K562 (cell line): ENCODE data around the gene HIVEP2. TPM values are rescaled to one million over a fixed set of nuclear protein-coding genes. Genes with fewer than 3 reads are reported as not detected.

Experiments
- CREB3 ChIP-seq: fragments of 450-650 bp; conservative IDR thresholded peaks from 2 replicates; pipeline ENCODE4 v1.6.1; 2016; ENCODE audit warnings: missing genetic modification characterization, low read depth, mild to moderate bottlenecking, missing compliant biosample characterization, moderate library complexity
- DPF2 ChIP-seq: fragments of 450-650 bp; IDR thresholded peaks from 2 replicates; pipeline ENCODE4 v1.6.1; 2016
- E2F3 ChIP-seq: fragments of 250-450 bp; sonication (Bioruptor Pico); IDR thresholded peaks from 2 replicates; pipeline ENCODE4 v1.4.0; 2020; ENCODE audit warnings: mild to moderate bottlenecking
- E2F8 ChIP-seq: fragments of 450-650 bp; IDR thresholded peaks from 2 replicates; pipeline ENCODE4 v1.7.1; 2018; ENCODE audit warnings: mild to moderate bottlenecking, low read depth; ENCODE audit not compliant: partially characterized antibody
- ELF2 ChIP-seq: fragments of 250-450 bp; sonication (Bioruptor Pico); IDR thresholded peaks from 2 replicates; pipeline ENCODE4 v1.5.0; 2021; ENCODE audit warnings: mild to moderate bottlenecking
- HMG20B ChIP-seq: fragments of 250-450 bp; sonication (Bioruptor Pico); IDR thresholded peaks from 2 replicates; pipeline ENCODE4 v1.5.0; 2021; ENCODE audit warnings: mild to moderate bottlenecking
- HSF4 ChIP-seq: fragments of 250-450 bp; sonication (Bioruptor Pico); IDR thresholded peaks from 2 replicates; pipeline ENCODE4 v2.1.2; 2022; ENCODE audit warnings: mild to moderate bottlenecking, moderate library complexity, borderline replicate concordance
- ILK ChIP-seq: fragments of 450-650 bp; IDR thresholded peaks from 2 replicates; pipeline ENCODE4 v1.6.1; 2016; ENCODE audit warnings: missing genetic modification characterization, low read depth, mild to moderate bottlenecking, missing compliant biosample characterization, moderate library complexity, borderline replicate concordance
- KDM1A ChIP-seq, 2 experiments: fragments of 450-650 bp; IDR thresholded peaks; 2 replicates each; pipeline ENCODE4 v1.6.1; 2016; ENCODE audit warnings: mild to moderate bottlenecking in 2 of 2
- KHSRP ChIP-seq: fragments of 450-650 bp; IDR thresholded peaks from 2 replicates; pipeline ENCODE4 v1.6.1; 2017
- KLF1 ChIP-seq: fragments of 450-650 bp; IDR thresholded peaks from 2 replicates; pipeline ENCODE4 v1.6.1; 2016; ENCODE audit warnings: missing genetic modification characterization, missing compliant biosample characterization
- LCOR ChIP-seq: sonication (generic); formaldehyde crosslinking; IDR thresholded peaks from 2 replicates; pipeline ENCODE4 v1.8.0; 2022; ENCODE audit warnings: mild to moderate bottlenecking, missing genetic modification reagents
- NCOR1 ChIP-seq: fragments of 450-650 bp; IDR thresholded peaks from 2 replicates; pipeline ENCODE4 v1.6.1; 2016; ENCODE audit warnings: mild to moderate bottlenecking, moderate library complexity
- PURB ChIP-seq: sonication (generic); formaldehyde crosslinking; IDR thresholded peaks from 2 replicates; pipeline ENCODE4 v1.9.0; 2021; ENCODE audit warnings: low read depth, mild to moderate bottlenecking, missing genetic modification reagents
- RBM15 ChIP-seq: fragments of 200-400 bp; formaldehyde crosslinking; IDR thresholded peaks from 2 replicates; pipeline ENCODE4 v1.6.1; 2018; ENCODE audit warnings: mild to moderate bottlenecking, low read length, moderate library complexity; ENCODE audit not compliant: insufficient read depth
- SMAD4 ChIP-seq: fragments of 250-450 bp; sonication (Bioruptor Pico); conservative IDR thresholded peaks from 2 replicates; pipeline ENCODE4 v1.8.0; 2021; ENCODE audit warnings: inconsistent platforms, mild to moderate bottlenecking, moderate library complexity
- SMARCB1 ChIP-seq: IDR thresholded peaks from 2 replicates; pipeline ENCODE4 v1.6.1; 2011; ENCODE audit warnings: improper control_type of control experiment, low read depth; ENCODE audit not compliant: insufficient read length
- SMARCC2 ChIP-seq: fragments of 450-650 bp; IDR thresholded peaks from 2 replicates; pipeline ENCODE4 v1.6.1; 2017; ENCODE audit warnings: antibody characterized with exemption, moderate library complexity, mild to moderate bottlenecking, low read depth
- SOX6 ChIP-seq: fragments of 450-650 bp; IDR thresholded peaks from 2 replicates; pipeline ENCODE4 v1.6.1; 2014; ENCODE audit warnings: mild to moderate bottlenecking
- ZFP36 ChIP-seq: fragments of 150-350 bp; IDR thresholded peaks from 2 replicates; pipeline ENCODE4 v1.6.1; 2018; ENCODE audit warnings: low read length, low read depth; ENCODE audit not compliant: partially characterized antibody
- ZNF212 ChIP-seq: fragments of 450-650 bp; formaldehyde crosslinking; IDR thresholded peaks from 2 replicates; pipeline ENCODE4 v1.4.0; 2020; ENCODE audit warnings: mild to moderate bottlenecking
- ZNF324 ChIP-seq: fragments of 250-450 bp; sonication (Bioruptor Pico); IDR thresholded peaks from 2 replicates; pipeline ENCODE4 v1.4.0; 2020; ENCODE audit warnings: mild to moderate bottlenecking
- ZNF347 ChIP-seq: fragments of 450-650 bp; formaldehyde crosslinking; IDR thresholded peaks from 2 replicates; pipeline ENCODE4 v1.4.0; 2020; ENCODE audit warnings: low read depth, mild to moderate bottlenecking, moderate library complexity
- ZSCAN29 ChIP-seq: fragments of 450-650 bp; IDR thresholded peaks from 2 replicates; pipeline ENCODE4 v1.6.1; 2017
- polyA plus RNA-seq, 8 experiments: library from polyadenylated mRNA; depleted of rRNA in 4 of 8; stranded (reverse) in 5 of 8; unstranded in 3 of 8; fragments of >200 nt; fragmentation: Nextera tagmentation in 2 of 8; fragmentation: Illumina TruSeq in 1 of 8; extraction: Ambion mirVana in 2 of 8; extraction: Trizol in 1 of 8; gene quantifications; 2 replicates each; pipeline versions ENCODE4 v1.2.1 to v1.2.3, GENCODE V29; 2011 to 2014; ENCODE audit warnings: inconsistent platforms in 1 of 8, missing spikeins in 1 of 8
- total RNA-seq, 7 experiments: library from RNA; depleted of rRNA in 6 of 7; stranded (reverse); fragments of >200 nt in 6 of 7; fragmentation: Illumina TruSeq in 2 of 7; extraction: Trizol in 2 of 7; gene quantifications; 2 replicates each; pipeline versions ENCODE4 v1.2.1 to v1.2.3, GENCODE V29; 2011 to 2021; ENCODE audit warnings: low replicate concordance in 1 of 7
- TF ChIP-seq, protein P1 (sequence below): sonication (generic); IDR thresholded peaks from 2 replicates; pipeline ENCODE4 v1.6.1; 2016
- TF ChIP-seq, protein P2 (sequence below): fragments of 250-450 bp; sonication (Bioruptor Pico); IDR thresholded peaks from 2 replicates; pipeline ENCODE4 v1.5.0; 2022; ENCODE audit warnings: mild to moderate bottlenecking

HIVEP2 gene
- total and polyA plus RNA-seq, 9 of the 15 experiments (the other 6 are each of a cell fraction or from before 2014, with no cell fraction given) = under 0.01 to 1.2 (median 0.31) TPM

- TF ChIP-seq ELF2 (CRISPR knock-in tag) = no peak
- TF ChIP-seq E2F8 = no peak
- TF ChIP-seq SOX6 = no peak
- no peak for TF ChIP-seq HMG20B (CRISPR knock-in tag)
- TF ChIP-seq ZNF212 (CRISPR knock-in tag) = no peak
- TF ChIP-seq, protein P1, sequence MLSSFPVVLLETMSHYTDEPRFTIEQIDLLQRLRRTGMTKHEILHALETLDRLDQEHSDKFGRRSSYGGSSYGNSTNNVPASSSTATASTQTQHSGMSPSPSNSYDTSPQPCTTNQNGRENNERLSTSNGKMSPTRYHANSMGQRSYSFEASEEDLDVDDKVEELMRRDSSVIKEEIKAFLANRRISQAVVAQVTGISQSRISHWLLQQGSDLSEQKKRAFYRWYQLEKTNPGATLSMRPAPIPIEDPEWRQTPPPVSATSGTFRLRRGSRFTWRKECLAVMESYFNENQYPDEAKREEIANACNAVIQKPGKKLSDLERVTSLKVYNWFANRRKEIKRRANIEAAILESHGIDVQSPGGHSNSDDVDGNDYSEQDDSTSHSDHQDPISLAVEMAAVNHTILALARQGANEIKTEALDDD = 0 out of 2 replicates have a peak, but pooled peaks have one; percentile 25
- TF ChIP-seq, protein P2, sequence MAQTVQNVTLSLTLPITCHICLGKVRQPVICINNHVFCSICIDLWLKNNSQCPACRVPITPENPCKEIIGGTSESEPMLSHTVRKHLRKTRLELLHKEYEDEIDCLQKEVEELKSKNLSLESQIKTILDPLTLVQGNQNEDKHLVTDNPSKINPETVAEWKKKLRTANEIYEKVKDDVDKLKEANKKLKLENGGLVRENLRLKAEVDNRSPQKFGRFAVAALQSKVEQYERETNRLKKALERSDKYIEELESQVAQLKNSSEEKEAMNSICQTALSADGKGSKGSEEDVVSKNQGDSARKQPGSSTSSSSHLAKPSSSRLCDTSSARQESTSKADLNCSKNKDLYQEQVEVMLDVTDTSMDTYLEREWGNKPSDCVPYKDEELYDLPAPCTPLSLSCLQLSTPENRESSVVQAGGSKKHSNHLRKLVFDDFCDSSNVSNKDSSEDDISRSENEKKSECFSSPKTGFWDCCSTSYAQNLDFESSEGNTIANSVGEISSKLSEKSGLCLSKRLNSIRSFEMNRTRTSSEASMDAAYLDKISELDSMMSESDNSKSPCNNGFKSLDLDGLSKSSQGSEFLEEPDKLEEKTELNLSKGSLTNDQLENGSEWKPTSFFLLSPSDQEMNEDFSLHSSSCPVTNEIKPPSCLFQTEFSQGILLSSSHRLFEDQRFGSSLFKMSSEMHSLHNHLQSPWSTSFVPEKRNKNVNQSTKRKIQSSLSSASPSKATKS (CRISPR knock-in tag) = no peak
- no peak for TF ChIP-seq ZFP36
- TF ChIP-seq KHSRP = no peak
- no peak for TF ChIP-seq KLF1 (tag)
- TF ChIP-seq RBM15 = no peak
- TF ChIP-seq SMARCC2 = no peak
- TF ChIP-seq PURB (CRISPR knock-in tag) = no peak
- TF ChIP-seq ZNF324 = no peak
- TF ChIP-seq CREB3 = no peak
- no peak for TF ChIP-seq SMARCB1
- TF ChIP-seq NCOR1 = peak; percentile 31; the same call in 1 of the 2 replicates
- TF ChIP-seq ZNF347 (CRISPR knock-in tag) = no peak
- TF ChIP-seq ZSCAN29 = no peak
- no peak for TF ChIP-seq SMAD4
- TF ChIP-seq E2F3 (CRISPR knock-in tag) = no peak
- no peak for TF ChIP-seq DPF2
- TF ChIP-seq HSF4 (CRISPR knock-in tag) = no peak
- no peak for TF ChIP-seq ILK (tag)
- TF ChIP-seq KDM1A (IDR thresholded peaks at IDR 0.05) = peak; percentile 42 to 53; a peak in 2 of 4 replicates
- no peak for TF ChIP-seq LCOR (CRISPR knock-in tag)
Observed at GRCh38 chr6:142874676-142875075, 70.3 kb downstream of the HIVEP2 start (continued).
